ENCODE measurements around the gene RNF141.

DNA sequence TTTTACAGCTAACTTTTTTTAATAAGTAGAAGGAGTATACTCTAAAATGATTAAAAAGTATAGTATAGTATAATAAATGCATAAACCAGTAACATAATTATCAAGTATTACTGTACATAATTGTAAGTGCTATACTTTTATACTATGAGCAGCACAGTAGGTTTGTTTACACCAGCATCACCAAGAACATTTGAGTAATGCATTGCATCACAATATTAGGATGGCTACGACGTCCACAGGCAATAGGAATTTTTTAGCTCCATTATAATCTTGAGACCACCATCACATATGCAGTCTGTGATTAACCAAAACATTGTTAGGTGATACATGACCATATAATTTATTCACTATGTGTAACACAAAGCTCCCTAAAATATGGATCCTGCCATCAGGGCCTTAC is 20.4 kb downstream of the RNF141 start:
- TF ChIP-seq, protein P1, sequence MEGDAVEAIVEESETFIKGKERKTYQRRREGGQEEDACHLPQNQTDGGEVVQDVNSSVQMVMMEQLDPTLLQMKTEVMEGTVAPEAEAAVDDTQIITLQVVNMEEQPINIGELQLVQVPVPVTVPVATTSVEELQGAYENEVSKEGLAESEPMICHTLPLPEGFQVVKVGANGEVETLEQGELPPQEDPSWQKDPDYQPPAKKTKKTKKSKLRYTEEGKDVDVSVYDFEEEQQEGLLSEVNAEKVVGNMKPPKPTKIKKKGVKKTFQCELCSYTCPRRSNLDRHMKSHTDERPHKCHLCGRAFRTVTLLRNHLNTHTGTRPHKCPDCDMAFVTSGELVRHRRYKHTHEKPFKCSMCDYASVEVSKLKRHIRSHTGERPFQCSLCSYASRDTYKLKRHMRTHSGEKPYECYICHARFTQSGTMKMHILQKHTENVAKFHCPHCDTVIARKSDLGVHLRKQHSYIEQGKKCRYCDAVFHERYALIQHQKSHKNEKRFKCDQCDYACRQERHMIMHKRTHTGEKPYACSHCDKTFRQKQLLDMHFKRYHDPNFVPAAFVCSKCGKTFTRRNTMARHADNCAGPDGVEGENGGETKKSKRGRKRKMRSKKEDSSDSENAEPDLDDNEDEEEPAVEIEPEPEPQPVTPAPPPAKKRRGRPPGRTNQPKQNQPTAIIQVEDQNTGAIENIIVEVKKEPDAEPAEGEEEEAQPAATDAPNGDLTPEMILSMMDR (IDR thresholded peaks at IDR 0.05; ENCODE audit: extremely low read depth in 1 of 2, insufficient read depth in 1 of 2, low read depth in 1 of 2, low read length in 2 of 2): no peak
- no peak for TF ChIP-seq POLR2A (IDR thresholded peaks at IDR 0.05; ENCODE audit: low read depth, low read length)
- TF ChIP-seq JUN (IDR thresholded peaks at IDR 0.05; ENCODE audit: borderline replicate concordance, insufficient read depth, insufficient read length, low read depth): no peak
- TF ChIP-seq GATA2 (IDR thresholded peaks at IDR 0.05; ENCODE audit: insufficient read depth, insufficient read length, low read depth, low read length): no peak
- TF ChIP-seq FOS (IDR thresholded peaks at IDR 0.05; ENCODE audit: borderline replicate concordance, insufficient read depth, low read length): no peak
- TF ChIP-seq, protein P2, sequence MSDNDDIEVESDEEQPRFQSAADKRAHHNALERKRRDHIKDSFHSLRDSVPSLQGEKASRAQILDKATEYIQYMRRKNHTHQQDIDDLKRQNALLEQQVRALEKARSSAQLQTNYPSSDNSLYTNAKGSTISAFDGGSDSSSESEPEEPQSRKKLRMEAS (IDR thresholded peaks at IDR 0.05; ENCODE audit: insufficient read depth, insufficient read length): no peak
- TF ChIP-seq EZH2 (IDR thresholded peaks at IDR 0.05; ENCODE audit: borderline replicate concordance, low read depth, low read length, severe bottlenecking): no peak
- no peak for TF ChIP-seq POLR2AphosphoS5 (IDR thresholded peaks at IDR 0.05; ENCODE audit: insufficient read depth, low read depth, low read length)
